Adipose tissue (tissue), 3 donors: ENCODE measurements around the gene PNPLA3. TPM values are rescaled to one million over a fixed set of nuclear protein-coding genes. Genes with fewer than 3 reads are reported as not detected.

ENCODE experiments used
- H3K27ac ChIP-seq: one replicate; pipeline ENCODE4 v1.5.1; 2013; ENCODE audit warnings: low read depth, low read length
- WGBS, 3 donors: extraction: QIAGEN DNeasy Blood & Tissue Kit; methylation state at CpG; one replicate each; pipeline ENCODE4 v1.1.7; 2013; 5-methylcytosine and 5-hydroxymethylcytosine counted together
- polyA plus RNA-seq, 3 donors: library from polyadenylated mRNA; stranded (reverse); fragments of 200-250 nt; gene quantifications; one replicate each; pipeline ENCODE4 v1.2.3, GENCODE V29; 2013
- donor health status: healthy with polysubstance abuse.
- donor health status: Bipolar disorder and iron deficiency.
- donor health status: healthy.

The PNPLA3 gene
- polyA plus RNA-seq, result 1 to 10 TPM; 1.1 to 6.6 (median 2.8) TPM

- no peak within 1 kb of the TSS for H3K27ac ChIP-seq
- 1 to 2% (median 2%) methylated on average over 75 to 100 of the region's 100 CpGs for WGBS, 3 donors
These were observed at the start of gene PNPLA3 for GRCh38 chr22:43923631-43924464. Gene PNPLA3 (plus strand): TSS chr22:43923805. CDS start chr22:43923912, 107 bp downstream.

GRCh38 chr22:43876866-43877509 lies 46.6 kb upstream of the PNPLA3 start:
- no peak overlapping the region for H3K27ac ChIP-seq
- 55 to 76% (median 59%) methylated on average over 5 of the region's 5 CpGs for WGBS, 3 donors

- no peak overlapping the region for H3K27ac ChIP-seq
- 39 to 53% (median 47%) methylated on average over 12 of the region's 12 CpGs for WGBS, 3 donors
These were observed 45.4 kb upstream of the PNPLA3 start for GRCh38 chr22:43878079-43878795.

- 59 to 74% (median 74%) methylated on average over 10 to 12 of the region's 12 CpGs for WGBS, 3 donors
- H3K27ac ChIP-seq, result no peak overlapping the region
These were observed 44.6 kb upstream of the PNPLA3 start for GRCh38 chr22:43878831-43879550.

- WGBS, 3 donors, result 71 to 77% (median 73%) methylated on average over 14 of the region's 14 CpGs
These were observed 43.6 kb upstream of the PNPLA3 start for GRCh38 chr22:43879901-43880540.

GRCh38 chr22:43880541-43880991 lies 43.0 kb upstream of the PNPLA3 start:
- 80 to 84% (median 83%) methylated on average over 15 of the region's 15 CpGs for WGBS, 3 donors
- no peak overlapping the region for H3K27ac ChIP-seq

More at GRCh38 chr22:43879901-43880540, 43.6 kb upstream of the PNPLA3 start:
- H3K27ac ChIP-seq, result no peak overlapping the region

GRCh38 chr22:43881091-43882061 lies 42.2 kb upstream of the PNPLA3 start:
- WGBS, 3 donors, result 78 to 83% (median 81%) methylated on average over 19 of the region's 19 CpGs
- no peak overlapping the region for H3K27ac ChIP-seq

GRCh38 chr22:43882122-43882767 lies 41.4 kb upstream of the PNPLA3 start:
- WGBS, 3 donors, result 76 to 92% (median 80%) methylated on average over 9 of the region's 9 CpGs
- no peak overlapping the region for H3K27ac ChIP-seq

GRCh38 chr22:43883012-43883661 lies 40.5 kb upstream of the PNPLA3 start:
- 37 to 45% (median 41%) methylated on average over 14 of the region's 14 CpGs for WGBS, 3 donors
- no peak overlapping the region for H3K27ac ChIP-seq

- no peak overlapping the region for H3K27ac ChIP-seq
- WGBS, 3 donors, result 83 to 86% (median 85%) methylated on average over 15 to 17 of the region's 17 CpGs
These were observed 39.7 kb upstream of the PNPLA3 start for GRCh38 chr22:43883719-43884415.

GRCh38 chr22:43884600-43885318 lies 38.8 kb upstream of the PNPLA3 start:
- no peak overlapping the region for H3K27ac ChIP-seq
- WGBS, 3 donors, result 21 to 28% (median 25%) methylated on average over 16 to 18 of the region's 18 CpGs

GRCh38 chr22:43885319-43885671 lies 38.3 kb upstream of the PNPLA3 start:
- no peak overlapping the region for H3K27ac ChIP-seq
- 64 to 72% (median 68%) methylated on average over 7 of the region's 7 CpGs for WGBS, 3 donors

GRCh38 chr22:43885786-43886185 lies 37.8 kb upstream of the PNPLA3 start:
- 75 to 90% (median 89%) methylated on average over 6 of the region's 6 CpGs for WGBS, 3 donors

GRCh38 chr22:43886231-43886630 lies 37.4 kb upstream of the PNPLA3 start:
- H3K27ac ChIP-seq, result no peak overlapping the region
- 62 to 70% (median 68%) methylated on average over 8 of the region's 8 CpGs for WGBS, 3 donors

More at GRCh38 chr22:43885786-43886185, 37.8 kb upstream of the PNPLA3 start:
- no peak overlapping the region for H3K27ac ChIP-seq

- WGBS, 3 donors, result 70 to 76% (median 71%) methylated on average over 4 of the region's 4 CpGs
- no peak overlapping the region for H3K27ac ChIP-seq
These were observed 36.2 kb upstream of the PNPLA3 start for GRCh38 chr22:43887391-43887790.
